HCT116 (cell line): Measurements from ENCODE around the gene LZTS3.
"Not testable (repeated sequence)": the region's sequence is repeated elsewhere in the genome, so short reads cannot be mapped to it uniquely, and the experiment has no call there.

Experiments
- CEBPB ChIP-seq: IDR thresholded peaks from 2 replicates; pipeline ENCODE4 v1.6.1; 2012; ENCODE audit warnings: low read depth
- EZH2 ChIP-seq: fragments of 200-600 bp; sonication (generic); IDR thresholded peaks from 2 replicates; pipeline ENCODE4 v1.6.1; 2017; ENCODE audit warnings: antibody characterized with exemption, mixed run types
- EZH2phosphoT487 ChIP-seq: fragments of 200-600 bp; IDR thresholded peaks from 2 replicates; pipeline ENCODE4 v1.6.1; 2018; ENCODE audit warnings: antibody characterized with exemption, borderline replicate concordance
- JUND ChIP-seq: IDR thresholded peaks from 2 replicates; pipeline ENCODE4 v1.6.1; 2012
- POLR2A ChIP-seq: IDR thresholded peaks from 2 replicates; pipeline ENCODE4 v1.7.0; 2011; ENCODE audit warnings: borderline replicate concordance; ENCODE audit not compliant: insufficient read depth, insufficient read length; ENCODE audit errors: extremely low read depth
- RAD21 ChIP-seq: IDR thresholded peaks from 2 replicates; pipeline ENCODE4 v1.6.1; 2012; ENCODE audit warnings: low read depth, mild to moderate bottlenecking
- SP1 ChIP-seq: IDR thresholded peaks from 2 replicates; pipeline ENCODE4 v1.6.1; 2012; ENCODE audit warnings: low read depth
- TCF7L2 ChIP-seq: IDR thresholded peaks from 2 replicates; pipeline ENCODE4 v1.7.0; 2011; ENCODE audit warnings: borderline replicate concordance, inconsistent platforms; ENCODE audit not compliant: insufficient read depth, insufficient read length; ENCODE audit errors: extremely low read depth
- YY1 ChIP-seq: IDR thresholded peaks from 2 replicates; pipeline ENCODE4 v1.6.1; 2011; ENCODE audit warnings: low read length, low read depth, moderate library complexity, mild to moderate bottlenecking; ENCODE audit not compliant: insufficient replicate concordance; ENCODE audit errors: extremely low read depth
- ZNF274 ChIP-seq: fragments of 200-500 bp; sonication (Bioruptor generic); IDR thresholded peaks from 2 replicates; pipeline ENCODE4 v1.6.1; 2014; ENCODE audit warnings: mild to moderate bottlenecking, low read depth, low read length, inconsistent platforms
- TF ChIP-seq, protein P1 (sequence below), 3 experiments: fragments of 200-600 bp in 1 of 3; sonication (generic) in 1 of 3; IDR thresholded peaks in 2 of 3; conservative IDR thresholded peaks in 1 of 3; 2 replicates each; pipeline ENCODE4 v1.5.1; 2012 to 2017; ENCODE audit warnings: low read depth in 2 of 3, low read length in 2 of 3, antibody characterized with exemption in 1 of 3, borderline replicate concordance in 1 of 3, control low read depth in 1 of 3, mild to moderate bottlenecking in 1 of 3, mixed read lengths in 1 of 3, mixed run types in 1 of 3, moderate library complexity in 1 of 3; ENCODE audit not compliant: insufficient read depth in 1 of 3
- TF ChIP-seq, protein P2 (sequence below): IDR thresholded peaks from 2 replicates; pipeline ENCODE4 v1.6.1; 2011; ENCODE audit warnings: mild to moderate bottlenecking, low read length, moderate library complexity; ENCODE audit not compliant: insufficient replicate concordance; ENCODE audit errors: extremely low read depth
- TF ChIP-seq, protein P3 (sequence below): IDR thresholded peaks from 2 replicates; pipeline ENCODE4 v1.6.1; 2012; ENCODE audit warnings: low read depth

DNA sequence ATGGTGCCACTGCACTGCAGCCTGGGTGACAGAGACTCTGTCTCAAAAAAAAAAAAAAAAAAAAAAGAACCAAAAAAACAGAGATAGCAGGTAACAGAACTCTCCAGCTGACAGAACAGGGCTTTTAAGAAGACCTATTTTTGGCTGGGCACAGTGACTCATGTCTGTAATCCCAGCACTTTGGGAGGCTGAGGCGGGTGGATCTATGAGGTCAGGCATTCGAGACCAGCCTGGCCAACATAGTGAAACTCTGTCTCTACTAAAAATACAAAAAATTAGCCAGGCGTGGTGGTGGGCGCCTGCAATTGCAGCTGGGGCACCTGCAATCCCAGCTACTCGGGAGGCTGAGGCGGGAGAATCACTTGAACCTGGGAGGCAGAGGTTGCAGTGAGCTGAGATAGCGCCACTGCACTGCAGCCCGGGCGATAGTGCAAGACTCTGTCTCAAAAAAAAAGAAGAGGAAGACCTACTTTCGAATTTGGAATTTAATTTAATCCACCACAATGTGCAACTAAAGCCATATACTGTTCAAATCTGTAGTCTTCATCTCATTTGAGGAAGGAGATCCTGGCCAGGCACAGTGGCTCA is 21.2 kb downstream of the LZTS3 start:
- TF ChIP-seq, protein P1, sequence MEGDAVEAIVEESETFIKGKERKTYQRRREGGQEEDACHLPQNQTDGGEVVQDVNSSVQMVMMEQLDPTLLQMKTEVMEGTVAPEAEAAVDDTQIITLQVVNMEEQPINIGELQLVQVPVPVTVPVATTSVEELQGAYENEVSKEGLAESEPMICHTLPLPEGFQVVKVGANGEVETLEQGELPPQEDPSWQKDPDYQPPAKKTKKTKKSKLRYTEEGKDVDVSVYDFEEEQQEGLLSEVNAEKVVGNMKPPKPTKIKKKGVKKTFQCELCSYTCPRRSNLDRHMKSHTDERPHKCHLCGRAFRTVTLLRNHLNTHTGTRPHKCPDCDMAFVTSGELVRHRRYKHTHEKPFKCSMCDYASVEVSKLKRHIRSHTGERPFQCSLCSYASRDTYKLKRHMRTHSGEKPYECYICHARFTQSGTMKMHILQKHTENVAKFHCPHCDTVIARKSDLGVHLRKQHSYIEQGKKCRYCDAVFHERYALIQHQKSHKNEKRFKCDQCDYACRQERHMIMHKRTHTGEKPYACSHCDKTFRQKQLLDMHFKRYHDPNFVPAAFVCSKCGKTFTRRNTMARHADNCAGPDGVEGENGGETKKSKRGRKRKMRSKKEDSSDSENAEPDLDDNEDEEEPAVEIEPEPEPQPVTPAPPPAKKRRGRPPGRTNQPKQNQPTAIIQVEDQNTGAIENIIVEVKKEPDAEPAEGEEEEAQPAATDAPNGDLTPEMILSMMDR (IDR thresholded peaks at IDR 0.05 in 2 of 3, conservative IDR thresholded peaks at IDR 0.05 in 1 of 3; ENCODE audit: borderline replicate concordance in 1 of 3, insufficient read depth in 1 of 3, low read depth in 2 of 3, low read length in 2 of 3), result not testable (repeated sequence)
- TF ChIP-seq EZH2, CEBPB, POLR2A, TCF7L2, ZNF274, JUND, YY1, EZH2phosphoT487, RAD21, SP1: not testable (repeated sequence)
- TF ChIP-seq, protein P2, sequence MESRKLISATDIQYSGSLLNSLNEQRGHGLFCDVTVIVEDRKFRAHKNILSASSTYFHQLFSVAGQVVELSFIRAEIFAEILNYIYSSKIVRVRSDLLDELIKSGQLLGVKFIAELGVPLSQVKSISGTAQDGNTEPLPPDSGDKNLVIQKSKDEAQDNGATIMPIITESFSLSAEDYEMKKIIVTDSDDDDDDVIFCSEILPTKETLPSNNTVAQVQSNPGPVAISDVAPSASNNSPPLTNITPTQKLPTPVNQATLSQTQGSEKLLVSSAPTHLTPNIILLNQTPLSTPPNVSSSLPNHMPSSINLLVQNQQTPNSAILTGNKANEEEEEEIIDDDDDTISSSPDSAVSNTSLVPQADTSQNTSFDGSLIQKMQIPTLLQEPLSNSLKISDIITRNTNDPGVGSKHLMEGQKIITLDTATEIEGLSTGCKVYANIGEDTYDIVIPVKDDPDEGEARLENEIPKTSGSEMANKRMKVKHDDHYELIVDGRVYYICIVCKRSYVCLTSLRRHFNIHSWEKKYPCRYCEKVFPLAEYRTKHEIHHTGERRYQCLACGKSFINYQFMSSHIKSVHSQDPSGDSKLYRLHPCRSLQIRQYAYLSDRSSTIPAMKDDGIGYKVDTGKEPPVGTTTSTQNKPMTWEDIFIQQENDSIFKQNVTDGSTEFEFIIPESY, result not testable (repeated sequence)
- TF ChIP-seq, protein P3, sequence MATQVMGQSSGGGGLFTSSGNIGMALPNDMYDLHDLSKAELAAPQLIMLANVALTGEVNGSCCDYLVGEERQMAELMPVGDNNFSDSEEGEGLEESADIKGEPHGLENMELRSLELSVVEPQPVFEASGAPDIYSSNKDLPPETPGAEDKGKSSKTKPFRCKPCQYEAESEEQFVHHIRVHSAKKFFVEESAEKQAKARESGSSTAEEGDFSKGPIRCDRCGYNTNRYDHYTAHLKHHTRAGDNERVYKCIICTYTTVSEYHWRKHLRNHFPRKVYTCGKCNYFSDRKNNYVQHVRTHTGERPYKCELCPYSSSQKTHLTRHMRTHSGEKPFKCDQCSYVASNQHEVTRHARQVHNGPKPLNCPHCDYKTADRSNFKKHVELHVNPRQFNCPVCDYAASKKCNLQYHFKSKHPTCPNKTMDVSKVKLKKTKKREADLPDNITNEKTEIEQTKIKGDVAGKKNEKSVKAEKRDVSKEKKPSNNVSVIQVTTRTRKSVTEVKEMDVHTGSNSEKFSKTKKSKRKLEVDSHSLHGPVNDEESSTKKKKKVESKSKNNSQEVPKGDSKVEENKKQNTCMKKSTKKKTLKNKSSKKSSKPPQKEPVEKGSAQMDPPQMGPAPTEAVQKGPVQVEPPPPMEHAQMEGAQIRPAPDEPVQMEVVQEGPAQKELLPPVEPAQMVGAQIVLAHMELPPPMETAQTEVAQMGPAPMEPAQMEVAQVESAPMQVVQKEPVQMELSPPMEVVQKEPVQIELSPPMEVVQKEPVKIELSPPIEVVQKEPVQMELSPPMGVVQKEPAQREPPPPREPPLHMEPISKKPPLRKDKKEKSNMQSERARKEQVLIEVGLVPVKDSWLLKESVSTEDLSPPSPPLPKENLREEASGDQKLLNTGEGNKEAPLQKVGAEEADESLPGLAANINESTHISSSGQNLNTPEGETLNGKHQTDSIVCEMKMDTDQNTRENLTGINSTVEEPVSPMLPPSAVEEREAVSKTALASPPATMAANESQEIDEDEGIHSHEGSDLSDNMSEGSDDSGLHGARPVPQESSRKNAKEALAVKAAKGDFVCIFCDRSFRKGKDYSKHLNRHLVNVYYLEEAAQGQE, result not testable (repeated sequence)
